SK-N-SH (cell line): Measurements from ENCODE around the gene TBL3. TPM values are rescaled to one million over a fixed set of nuclear protein-coding genes. Genes with fewer than 3 reads are reported as not detected.

Experiments used
- CTCF ChIA-PET: fragments of 300-600, 350-600 bp; formaldehyde crosslinking; extraction: SDS; loops from one replicate; lab custom pipeline; 2021; lab: Yijun Ruan, JAX
- POLR2A ChIA-PET: fragments of 350-600 bp; sonication (Branson Sonifier 250); formaldehyde crosslinking; extraction: SDS; loops from one replicate; lab custom pipeline; 2020; ENCODE audit warnings: antibody characterized with exemption, inconsistent platforms; lab: Yijun Ruan, JAX
- DNase-seq: peaks from one replicate; pipeline ENCODE4 v3.0.0; 2012
- H2AFZ ChIP-seq: fragments of 200-600 bp; sonication (generic); 2 replicates; pipeline ENCODE4 v1.8.1; 2016; ENCODE audit warnings: antibody characterized with exemption, mild to moderate bottlenecking, low read depth
- H3F3A ChIP-seq: fragments of 200-600 bp; sonication (generic); replicated peaks from 2 replicates; pipeline ENCODE3; 2016; ENCODE audit warnings: antibody characterized with exemption, mild to moderate bottlenecking; ENCODE audit not compliant: insufficient read depth
- H3K27ac ChIP-seq, 2 experiments: fragments of 200-500 bp in 1 of 2; fragments of 200-600 bp in 1 of 2; sonication (Bioruptor generic) in 1 of 2; sonication (generic), shearing (Covaris generic) in 1 of 2; 2 replicates each; pipeline versions ENCODE4 v1.5.1 to v1.6.1; 2014 to 2016; ENCODE audit warnings: low read depth in 2 of 2, inconsistent platforms in 1 of 2, low read length in 1 of 2, mild to moderate bottlenecking in 1 of 2, mixed read lengths in 1 of 2
- H3K27me3 ChIP-seq: fragments of 200-600 bp; sonication (generic), shearing (Covaris generic); 2 replicates; pipeline ENCODE4 v1.6.1; 2016; ENCODE audit warnings: mixed run types; ENCODE audit not compliant: insufficient read depth
- H3K36me3 ChIP-seq, 2 experiments: fragments of 200-500 bp in 1 of 2; fragments of 200-600 bp in 1 of 2; sonication (Bioruptor generic) in 1 of 2; sonication (generic) in 1 of 2; replicated peaks in 1 of 2; 2 replicates each; pipeline versions ENCODE3 to v1.5.1; 2014 to 2016; ENCODE audit warnings: low read length in 1 of 2, mild to moderate bottlenecking in 1 of 2; ENCODE audit not compliant: insufficient read depth in 2 of 2, control insufficient read depth in 1 of 2
- H3K4me1 ChIP-seq, 2 experiments: fragments of 200-500 bp in 1 of 2; fragments of 200-600 bp in 1 of 2; sonication (Bioruptor generic) in 1 of 2; sonication (generic), shearing (Covaris generic) in 1 of 2; 2 replicates each; pipeline versions ENCODE4 v1.5.1 to v1.6.1; 2014 to 2016; ENCODE audit warnings: low read depth in 1 of 2, low read length in 1 of 2, mixed run types in 1 of 2; ENCODE audit not compliant: insufficient read depth in 2 of 2, control insufficient read depth in 1 of 2
- H3K4me2 ChIP-seq: fragments of 200-600 bp; sonication (generic), shearing (Covaris generic); 2 replicates; pipeline ENCODE4 v1.6.1; 2017; ENCODE audit warnings: mixed run types
- H3K4me3 ChIP-seq, 2 experiments: fragments of 200-500 bp in 1 of 2; fragments of 200-600 bp in 1 of 2; sonication (Bioruptor generic) in 1 of 2; sonication (generic), shearing (Covaris generic) in 1 of 2; 2 replicates each; pipeline versions ENCODE4 v1.5.1 to v1.8.1; 2014 to 2016; ENCODE audit warnings: low read depth in 2 of 2, inconsistent platforms in 1 of 2, low read length in 1 of 2, mild to moderate bottlenecking in 1 of 2, mixed read lengths in 1 of 2, moderate library complexity in 1 of 2
- H3K79me2 ChIP-seq: fragments of 200-600 bp; sonication (generic); 2 replicates; pipeline ENCODE4 v1.8.1; 2017; ENCODE audit warnings: mild to moderate bottlenecking; ENCODE audit not compliant: insufficient read depth
- H3K9ac ChIP-seq: fragments of 200-600 bp; sonication (generic); 2 replicates; pipeline ENCODE4 v1.6.1; 2017; ENCODE audit warnings: mixed run types
- H3K9me2 ChIP-seq: fragments of 200-600 bp; sonication (generic); 2 replicates; pipeline ENCODE4 v1.6.1; 2017; ENCODE audit warnings: mixed run types
- H3K9me3 ChIP-seq: fragments of 200-600 bp; sonication (generic); 2 replicates; pipeline ENCODE4 v1.6.1; 2017; ENCODE audit warnings: mixed run types, mild to moderate bottlenecking, moderate library complexity
- H4K20me1 ChIP-seq: fragments of 200-600 bp; sonication (generic); 2 replicates; pipeline ENCODE4 v1.6.1; 2017; ENCODE audit warnings: mild to moderate bottlenecking, mixed run types; ENCODE audit not compliant: insufficient read depth
- EP300 ChIP-seq, 2 experiments: IDR thresholded peaks; 2 replicates each; pipeline versions ENCODE4 v1.4.0 to v1.6.1; 2012; ENCODE audit warnings: borderline replicate concordance in 1 of 2, low read depth in 1 of 2, low read length in 1 of 2
- EZH2phosphoT487 ChIP-seq: fragments of 200-600 bp; sonication (generic); IDR thresholded peaks from 2 replicates; pipeline ENCODE4 v1.6.1; 2017; ENCODE audit warnings: low read depth, mixed run types, mild to moderate bottlenecking, antibody characterized with exemption, moderate library complexity, borderline replicate concordance
- FOSL2 ChIP-seq: IDR thresholded peaks from 2 replicates; pipeline ENCODE4 v1.4.0; 2012; ENCODE audit warnings: low read depth, mild to moderate bottlenecking, moderate library complexity, borderline replicate concordance
- FOXJ3 ChIP-seq: sonication (generic); formaldehyde crosslinking; IDR thresholded peaks from 2 replicates; pipeline ENCODE4 v1.5.1; 2020; ENCODE audit warnings: mild to moderate bottlenecking, missing genetic modification reagents
- FOXM1 ChIP-seq: IDR thresholded peaks from 2 replicates; pipeline ENCODE4 v1.4.0; 2012; ENCODE audit warnings: low read depth, mild to moderate bottlenecking
- GABPA ChIP-seq: IDR thresholded peaks from 2 replicates; pipeline ENCODE4 v1.4.0; 2012; ENCODE audit warnings: low read depth, mild to moderate bottlenecking
- JUND ChIP-seq: IDR thresholded peaks from 2 replicates; pipeline ENCODE4 v1.4.0; 2012
- MEF2A ChIP-seq: IDR thresholded peaks from 2 replicates; pipeline ENCODE4 v1.4.0; 2012; ENCODE audit warnings: low read depth, borderline replicate concordance
- MXI1 ChIP-seq: IDR thresholded peaks from 2 replicates; pipeline ENCODE4 v1.6.1; 2012; ENCODE audit warnings: mild to moderate bottlenecking, low read depth, low read length, improper control_type of control experiment
- NRF1 ChIP-seq: IDR thresholded peaks from 2 replicates; pipeline ENCODE4 v1.6.1; 2012; ENCODE audit warnings: low read depth, mild to moderate bottlenecking, low read length
- POLR2AphosphoS5 ChIP-seq: IDR thresholded peaks from 2 replicates; pipeline ENCODE4 v1.6.1; 2012; ENCODE audit warnings: low read depth, low read length
- RAD21 ChIP-seq: IDR thresholded peaks from 2 replicates; pipeline ENCODE4 v1.6.1; 2012; ENCODE audit warnings: mild to moderate bottlenecking, low read length
- RXRA ChIP-seq: IDR thresholded peaks from 2 replicates; pipeline ENCODE4 v1.4.0; 2012; ENCODE audit warnings: low read depth, mild to moderate bottlenecking, borderline replicate concordance
- TAF1 ChIP-seq: IDR thresholded peaks from 2 replicates; pipeline ENCODE4 v1.6.1; 2012; ENCODE audit warnings: low read depth, mild to moderate bottlenecking, low read length, moderate library complexity, borderline replicate concordance
- TEAD4 ChIP-seq: IDR thresholded peaks from 2 replicates; pipeline ENCODE4 v1.4.0; 2012; ENCODE audit warnings: mild to moderate bottlenecking, borderline replicate concordance; ENCODE audit not compliant: insufficient read depth
- YY1 ChIP-seq: IDR thresholded peaks from 2 replicates; pipeline ENCODE4 v1.4.0; 2012; ENCODE audit warnings: low read depth, mild to moderate bottlenecking
- WGBS: methylation state at CpG from one replicate; pipeline ENCODE4 v1.1.6; 2017; ENCODE audit warnings: low lambda C conversion rate; 5-methylcytosine and 5-hydroxymethylcytosine counted together
- polyA plus RNA-seq, 3 experiments: library from polyadenylated mRNA; depleted of rRNA; stranded (reverse); fragments of >200 nt; gene quantifications; 2 replicates each; pipeline ENCODE4 v1.2.3, GENCODE V29; 2012
- TF ChIP-seq, protein P1 (sequence below): fragments of 150-350 bp; IDR thresholded peaks from 2 replicates; pipeline ENCODE4 v1.6.1; 2016; ENCODE audit warnings: mild to moderate bottlenecking, low read depth, low read length

Gene TBL3
- polyA plus RNA-seq, 1 of the 3 experiments (the other 2 are of a cell fraction), result 37.1 TPM

DNA sequence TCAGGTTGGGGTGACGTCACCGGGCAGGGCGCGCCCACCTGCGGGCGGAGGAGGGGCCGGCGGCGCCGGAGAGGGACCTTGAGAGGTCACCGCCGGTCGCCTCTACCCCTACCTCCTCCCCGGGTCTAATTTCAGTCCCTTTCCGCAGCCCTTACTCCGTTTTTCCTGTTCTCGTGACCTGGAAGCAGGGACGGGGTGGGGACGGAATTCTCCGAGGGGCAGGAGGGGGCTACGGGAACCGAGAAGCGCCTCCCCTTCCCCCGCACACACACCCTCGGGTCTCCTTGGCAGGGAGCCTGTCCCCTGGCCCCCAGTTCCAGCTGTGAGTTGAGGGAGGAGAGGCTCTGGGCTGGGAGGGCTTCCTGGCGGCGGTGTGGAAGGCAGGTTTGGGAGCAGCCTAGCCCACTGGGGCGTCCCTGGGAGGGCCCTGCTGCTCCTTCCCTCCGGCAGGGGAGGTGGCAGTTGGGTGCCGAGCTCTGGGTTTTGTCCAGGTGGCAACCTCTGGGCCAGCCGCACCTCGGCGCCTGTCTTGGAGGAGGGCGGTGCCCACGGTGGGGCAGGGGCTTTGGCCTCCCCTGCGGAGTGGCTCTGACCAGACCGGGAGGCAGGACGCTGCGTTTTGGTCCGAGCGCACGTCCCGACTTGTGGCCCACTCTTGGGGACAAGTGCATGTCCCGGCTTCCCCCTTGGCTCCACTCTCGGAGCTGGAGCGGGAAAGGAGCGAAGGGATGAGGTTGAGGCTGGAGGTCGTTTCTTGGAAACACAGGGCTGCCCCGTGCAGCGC lies 18.7 kb downstream of the TBL3 start:
- Histone ChIP-seq H3K4me2 (peak overlapping the region; percentile 85), H2AFZ (0 out of 2 replicates have a peak overlapping the region, but pooled peaks have one; percentile 41), H3K9me2 (no peaks in the 10 kb centered on the region), H3K9ac (peak overlapping the region; percentile 46; the same call in 1 of the 2 replicates), H3K4me1 (peaks cover 0 to 19% of the 10 kb centered on the region in 2 experiments; a peak in 1 of 4 replicates), H3K27me3 (no peaks in the 10 kb centered on the region), H3K27ac (peak overlapping the region in 1 of 2 experiments; percentile 58; a peak in 1 of 4 replicates), H3K4me3 (peak overlapping the region; percentile 62), H3K9me3 (no peaks in the 10 kb centered on the region), H3F3A (peaks cover 11% of the 10 kb centered on the region), H4K20me1 (no peaks in the 10 kb centered on the region), H3K79me2 (peaks cover 8% of the 10 kb centered on the region; the same call in 1 of the 2 replicates), H3K36me3 (peaks cover 4 to 11% of the 10 kb centered on the region in 2 experiments)
- ChIA-PET POLR2A (interaction anchor here (2.3 kb wide), 1 partner anchor 26 kb away, joined by 8 read pairs; the partner anchor contains the start of gene RPS2), CTCF (interaction anchor here (1.3 to 12.9 kb wide), 3 partner anchors 8 to 18 kb away, joined by 4 to 108 read pairs (median 4); no protein-coding TSS in a partner anchor)
- DNase-seq, result peak; percentile 82
- WGBS, result 28% methylated on average over 23 of the region's 50 CpGs
- no peak for TF ChIP-seq EP300 (IDR thresholded peaks at IDR 0.05; ENCODE audit: borderline replicate concordance in 1 of 2, low read depth in 1 of 2, low read length in 1 of 2)
- no peak for TF ChIP-seq FOSL2
- TF ChIP-seq YY1, result no peak
- no peak for TF ChIP-seq JUND
- TF ChIP-seq TAF1, result no peak
- TF ChIP-seq FOXM1, result no peak
- no peak for TF ChIP-seq NRF1
- TF ChIP-seq POLR2AphosphoS5, result no peak
- TF ChIP-seq MXI1, result no peak; the same call in 1 of the 2 replicates
- no peak for TF ChIP-seq MEF2A
- no peak for TF ChIP-seq RXRA

DNA sequence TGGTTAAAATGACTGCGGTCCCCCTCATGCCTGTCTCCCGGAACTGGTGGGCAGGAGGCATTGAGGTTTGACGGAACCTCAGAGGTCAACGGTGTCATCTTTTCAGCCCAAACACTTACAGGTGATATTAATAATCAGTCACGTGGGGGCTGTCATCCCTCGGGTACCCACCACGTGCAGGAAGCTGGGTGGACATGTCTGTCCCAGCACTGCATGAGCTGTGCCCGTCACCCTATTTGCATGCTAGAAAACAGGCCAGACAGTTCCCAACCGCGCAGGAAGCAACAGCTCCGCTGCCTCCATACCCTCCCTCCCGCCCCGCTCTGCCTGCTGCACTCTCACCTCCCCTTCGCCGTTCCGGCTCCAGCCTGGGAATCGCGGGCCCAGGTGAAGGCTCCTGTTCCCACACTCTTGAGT lies 19.3 kb downstream of the TBL3 start:
- 95% methylated on average over 13 of the region's 18 CpGs for WGBS
- CTCF ChIA-PET, result interaction anchor here (1.3 to 12.9 kb wide), 2 partner anchors 13 to 18 kb away, joined by 4 to 108 read pairs; no protein-coding TSS in a partner anchor
- H3K4me3 ChIP-seq, result peak overlapping the region in 1 of 2 experiments; percentile 62; a peak in 1 of 4 replicates

More for the DNA sequence above, 19.3 kb downstream of the TBL3 start:
- Histone ChIP-seq H3K9me2 (no peaks in the 10 kb centered on the region), H3K9ac (no peak overlapping the region), H3F3A (peaks cover 16% of the 10 kb centered on the region), H3K36me3 (peaks cover 0 to 5% of the 10 kb centered on the region in 2 experiments), H3K79me2 (peaks cover 2% of the 10 kb centered on the region; the same call in 1 of the 2 replicates), H2AFZ (no peak overlapping the region), H3K9me3 (no peaks in the 10 kb centered on the region), H3K27ac (no peak overlapping the region), H3K4me1 (peaks cover 0 to 18% of the 10 kb centered on the region in 2 experiments; a peak in 1 of 4 replicates), H4K20me1 (no peaks in the 10 kb centered on the region), H3K4me2 (0 out of 2 replicates have a peak overlapping the region, but pooled peaks have one; percentile 85), H3K27me3 (no peaks in the 10 kb centered on the region)
- POLR2A ChIA-PET, result no interaction called here
- no peak for DNase-seq
- TF ChIP-seq MEF2A (no peak), GABPA (no peak), EZH2phosphoT487 (no peak), YY1 (no peak), RAD21 (no peak), FOXJ3 (CRISPR knock-in tag) (no peak), TEAD4 (no peak), MXI1 (no peak), JUND (no peak)
- TF ChIP-seq, protein P1, sequence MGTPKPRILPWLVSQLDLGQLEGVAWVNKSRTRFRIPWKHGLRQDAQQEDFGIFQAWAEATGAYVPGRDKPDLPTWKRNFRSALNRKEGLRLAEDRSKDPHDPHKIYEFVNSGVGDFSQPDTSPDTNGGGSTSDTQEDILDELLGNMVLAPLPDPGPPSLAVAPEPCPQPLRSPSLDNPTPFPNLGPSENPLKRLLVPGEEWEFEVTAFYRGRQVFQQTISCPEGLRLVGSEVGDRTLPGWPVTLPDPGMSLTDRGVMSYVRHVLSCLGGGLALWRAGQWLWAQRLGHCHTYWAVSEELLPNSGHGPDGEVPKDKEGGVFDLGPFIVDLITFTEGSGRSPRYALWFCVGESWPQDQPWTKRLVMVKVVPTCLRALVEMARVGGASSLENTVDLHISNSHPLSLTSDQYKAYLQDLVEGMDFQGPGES, result no peak
